HCT116 (cell line): Measurements from ENCODE around the gene ZNF853.
A peak's percentile ranks its signal among the peaks of the same experiment; 100 is the strongest.

Source experiments
- CEBPB ChIP-seq: IDR thresholded peaks from 2 replicates; pipeline ENCODE4 v1.6.1; 2012; ENCODE audit warnings: low read depth
- EGR1 ChIP-seq: IDR thresholded peaks from 2 replicates; pipeline ENCODE4 v1.6.1; 2012; ENCODE audit warnings: low read depth
- EZH2 ChIP-seq: fragments of 200-600 bp; sonication (generic); IDR thresholded peaks from 2 replicates; pipeline ENCODE4 v1.6.1; 2017; ENCODE audit warnings: antibody characterized with exemption, mixed run types
- EZH2phosphoT487 ChIP-seq: fragments of 200-600 bp; IDR thresholded peaks from 2 replicates; pipeline ENCODE4 v1.6.1; 2018; ENCODE audit warnings: antibody characterized with exemption, borderline replicate concordance
- FOSL1 ChIP-seq: IDR thresholded peaks from 2 replicates; pipeline ENCODE4 v1.6.1; 2012; ENCODE audit warnings: low read depth
- POLR2A ChIP-seq: IDR thresholded peaks from 2 replicates; pipeline ENCODE4 v1.7.0; 2011; ENCODE audit warnings: borderline replicate concordance; ENCODE audit not compliant: insufficient read depth, insufficient read length; ENCODE audit errors: extremely low read depth
- SIN3A ChIP-seq: IDR thresholded peaks from 2 replicates; pipeline ENCODE4 v1.6.1; 2012; ENCODE audit warnings: low read depth
- YY1 ChIP-seq: IDR thresholded peaks from 2 replicates; pipeline ENCODE4 v1.6.1; 2011; ENCODE audit warnings: low read length, low read depth, moderate library complexity, mild to moderate bottlenecking; ENCODE audit not compliant: insufficient replicate concordance; ENCODE audit errors: extremely low read depth
- ZFX ChIP-seq: fragments of 450-650 bp; IDR thresholded peaks from 2 replicates; pipeline ENCODE4 v1.6.1; 2017
- TF ChIP-seq, protein P1 (sequence below), 3 experiments: fragments of 200-600 bp in 1 of 3; sonication (generic) in 1 of 3; IDR thresholded peaks in 2 of 3; conservative IDR thresholded peaks in 1 of 3; 2 replicates each; pipeline ENCODE4 v1.5.1; 2012 to 2017; ENCODE audit warnings: low read depth in 2 of 3, low read length in 2 of 3, antibody characterized with exemption in 1 of 3, borderline replicate concordance in 1 of 3, control low read depth in 1 of 3, mild to moderate bottlenecking in 1 of 3, mixed read lengths in 1 of 3, mixed run types in 1 of 3, moderate library complexity in 1 of 3; ENCODE audit not compliant: insufficient read depth in 1 of 3
- TF ChIP-seq, protein P2 (sequence below): IDR thresholded peaks from 2 replicates; pipeline ENCODE4 v1.6.1; 2012

DNA sequence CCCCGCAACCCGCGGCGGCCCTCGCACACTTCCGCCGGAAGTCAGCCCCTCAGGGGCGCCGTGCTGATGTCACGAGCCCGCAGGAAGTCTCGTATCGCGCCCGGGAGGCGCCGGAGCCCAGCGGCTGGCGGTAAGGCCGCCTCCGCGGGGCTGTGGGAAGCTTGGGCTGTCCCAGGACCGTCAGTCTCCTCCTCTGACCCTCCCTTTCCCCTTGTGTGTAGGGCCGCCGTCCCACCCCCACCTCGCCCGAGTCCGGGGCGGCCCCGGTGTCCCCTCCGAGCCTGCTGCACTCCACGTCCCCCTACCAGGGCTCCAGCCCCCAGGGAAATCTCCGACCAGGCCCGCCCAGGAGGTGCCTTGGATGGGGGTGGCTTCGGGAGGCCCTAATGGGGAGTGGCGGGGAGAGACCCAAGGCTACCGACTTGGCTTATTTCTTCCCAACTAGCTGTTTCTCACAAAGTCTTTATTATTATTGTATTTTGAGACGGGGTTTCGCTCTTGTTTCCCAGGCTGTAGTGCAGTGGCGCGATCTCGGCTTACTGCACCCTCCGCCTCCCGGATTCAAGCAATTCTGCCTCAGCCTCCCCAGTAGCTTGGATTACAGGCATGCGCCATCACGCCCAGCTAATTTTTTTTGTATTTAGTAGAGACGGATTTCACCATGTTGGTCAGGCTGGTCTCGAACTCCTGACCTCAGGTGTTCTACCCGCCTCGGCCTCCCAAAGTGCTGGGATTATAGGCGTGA lies 37.9 kb upstream of the ZNF853 start, which contains the start of gene ZDHHC4:
- TF ChIP-seq, protein P1, sequence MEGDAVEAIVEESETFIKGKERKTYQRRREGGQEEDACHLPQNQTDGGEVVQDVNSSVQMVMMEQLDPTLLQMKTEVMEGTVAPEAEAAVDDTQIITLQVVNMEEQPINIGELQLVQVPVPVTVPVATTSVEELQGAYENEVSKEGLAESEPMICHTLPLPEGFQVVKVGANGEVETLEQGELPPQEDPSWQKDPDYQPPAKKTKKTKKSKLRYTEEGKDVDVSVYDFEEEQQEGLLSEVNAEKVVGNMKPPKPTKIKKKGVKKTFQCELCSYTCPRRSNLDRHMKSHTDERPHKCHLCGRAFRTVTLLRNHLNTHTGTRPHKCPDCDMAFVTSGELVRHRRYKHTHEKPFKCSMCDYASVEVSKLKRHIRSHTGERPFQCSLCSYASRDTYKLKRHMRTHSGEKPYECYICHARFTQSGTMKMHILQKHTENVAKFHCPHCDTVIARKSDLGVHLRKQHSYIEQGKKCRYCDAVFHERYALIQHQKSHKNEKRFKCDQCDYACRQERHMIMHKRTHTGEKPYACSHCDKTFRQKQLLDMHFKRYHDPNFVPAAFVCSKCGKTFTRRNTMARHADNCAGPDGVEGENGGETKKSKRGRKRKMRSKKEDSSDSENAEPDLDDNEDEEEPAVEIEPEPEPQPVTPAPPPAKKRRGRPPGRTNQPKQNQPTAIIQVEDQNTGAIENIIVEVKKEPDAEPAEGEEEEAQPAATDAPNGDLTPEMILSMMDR (IDR thresholded peaks at IDR 0.05 in 2 of 3, conservative IDR thresholded peaks at IDR 0.05 in 1 of 3; ENCODE audit: borderline replicate concordance in 1 of 3, insufficient read depth in 1 of 3, low read depth in 2 of 3, low read length in 2 of 3) = no peak
- TF ChIP-seq POLR2A = peak; percentile 92
- TF ChIP-seq EZH2phosphoT487 = no peak
- TF ChIP-seq SIN3A = peak; percentile 82; the same call in 1 of the 2 replicates
- TF ChIP-seq, protein P2, sequence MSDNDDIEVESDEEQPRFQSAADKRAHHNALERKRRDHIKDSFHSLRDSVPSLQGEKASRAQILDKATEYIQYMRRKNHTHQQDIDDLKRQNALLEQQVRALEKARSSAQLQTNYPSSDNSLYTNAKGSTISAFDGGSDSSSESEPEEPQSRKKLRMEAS = peak; percentile 73; the same call in 1 of the 2 replicates
- TF ChIP-seq CEBPB = no peak
- TF ChIP-seq YY1 = peak; percentile 71
- peak; percentile 88 for TF ChIP-seq ZFX
- no peak for TF ChIP-seq FOSL1
- TF ChIP-seq EGR1 = peak; percentile 71; the same call in 1 of the 2 replicates
- no peak for TF ChIP-seq EZH2
